Activated CD4-positive, CD25-positive, alpha-beta regulatory T cell treated with anti-CD3 and anti-CD28 coated beads, Interleukin-2, amount 50 U/mL, for 16 hours (primary cell): ENCODE data around the gene PRIM1.
"Not testable (repeated sequence)": the region's sequence is repeated elsewhere in the genome, so short reads cannot be mapped to it uniquely, and the experiment has no call there.

ENCODE experiments used
- DNase-seq: peaks from one replicate; pipeline ENCODE4 v3.0.0-alpha.2; 2020; ENCODE audit warnings: low read depth, low spot score

PRIM1 gene

GRCh38 chr12:56761812-56762211 lies 9.7 kb upstream of the PRIM1 start:
- DNase-seq, result no peak

- no peak for DNase-seq
Measured at GRCh38 chr12:56760460-56760859, 8.3 kb upstream of the PRIM1 start.

GRCh38 chr12:56759263-56759908 lies 7.3 kb upstream of the PRIM1 start:
- no peak for DNase-seq

GRCh38 chr12:56758728-56759262 lies 6.7 kb upstream of the PRIM1 start:
- no peak for DNase-seq

- not testable (repeated sequence) for DNase-seq
Measured at GRCh38 chr12:56757971-56758370, 5.8 kb upstream of the PRIM1 start.

- DNase-seq, result no peak
Measured at GRCh38 chr12:56753566-56753965, 1.4 kb upstream of the PRIM1 start.

- not testable (repeated sequence) for DNase-seq
Measured at GRCh38 chr12:56750596-56750995, 1.5 kb downstream of the PRIM1 start.

GRCh38 chr12:56749853-56750252 lies 2.3 kb downstream of the PRIM1 start:
- DNase-seq, result no peak

- DNase-seq, result no peak
Measured at GRCh38 chr12:56749359-56749758, 2.8 kb downstream of the PRIM1 start.

GRCh38 chr12:56728139-56728861 lies 23.8 kb downstream of the PRIM1 start:
- DNase-seq, result no peak

- DNase-seq, result not testable (repeated sequence)
Measured at GRCh38 chr12:56726196-56726675, 25.9 kb downstream of the PRIM1 start.

- DNase-seq, result no peak
Measured at GRCh38 chr12:56725723-56726102, 26.4 kb downstream of the PRIM1 start.

- peak; percentile 96 for DNase-seq
Measured at GRCh38 chr12:56724972-56725722, 27.0 kb downstream of the PRIM1 start, which contains the start of gene NACA. Gene NACA (minus strand): TSS chr12:56725299. CDS start chr12:56724521, 778 bp downstream.

GRCh38 chr12:56724701-56724971 lies 27.5 kb downstream of the PRIM1 start:
- no peak for DNase-seq

- no peak for DNase-seq
Measured at GRCh38 chr12:56723889-56724700, 28.0 kb downstream of the PRIM1 start.

GRCh38 chr12:56723352-56723751 lies 28.8 kb downstream of the PRIM1 start:
- no peak for DNase-seq

GRCh38 chr12:56722832-56723231 lies 29.3 kb downstream of the PRIM1 start:
- no peak for DNase-seq

GRCh38 chr12:56721721-56722120 lies 30.4 kb downstream of the PRIM1 start:
- DNase-seq, result no peak

GRCh38 chr12:56721216-56721615 lies 30.9 kb downstream of the PRIM1 start:
- DNase-seq, result no peak

- no peak for DNase-seq
Measured at GRCh38 chr12:56720731-56721151, 31.4 kb downstream of the PRIM1 start.

- no peak for DNase-seq
Measured at GRCh38 chr12:56719056-56719455, 33.1 kb downstream of the PRIM1 start.
